DOHH2 (cell line): ENCODE measurements around the gene FGGY.

Experiments
- EZH2phosphoT487 ChIP-seq: fragments of 200-600 bp; sonication (generic); IDR thresholded peaks from 2 replicates; pipeline ENCODE4 v1.6.1; 2017; ENCODE audit warnings: borderline replicate concordance, mild to moderate bottlenecking, antibody characterized with exemption, low read length, moderate library complexity, mixed read lengths
- TF ChIP-seq, protein P1 (sequence below): fragments of 200-600 bp; sonication (generic); IDR thresholded peaks from one replicate; pipeline ENCODE4 v1.5.1; 2014; ENCODE audit warnings: antibody characterized with exemption, mild to moderate bottlenecking, low read depth, low read length; ENCODE audit not compliant: poor library complexity, severe bottlenecking

DNA sequence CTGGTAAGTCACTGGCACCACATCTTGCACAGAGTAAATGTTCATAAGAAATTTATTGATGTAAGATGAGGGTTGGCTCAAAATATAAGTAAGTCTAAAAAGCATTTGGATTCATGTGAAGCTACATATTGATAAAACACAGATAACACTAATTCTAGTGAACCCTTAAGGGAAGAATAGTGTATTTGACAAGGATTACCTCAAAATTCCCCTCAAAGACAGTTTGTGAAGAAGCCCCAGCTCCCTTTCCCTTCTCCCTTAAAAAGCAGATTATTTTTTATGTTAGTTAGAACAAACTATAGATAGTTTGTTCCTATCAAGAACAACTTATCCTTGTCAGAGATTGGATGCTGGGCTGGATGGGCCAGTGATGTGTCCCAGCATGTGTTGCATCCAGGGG, 10.7 kb downstream of the FGGY start:
- TF ChIP-seq, protein P1, sequence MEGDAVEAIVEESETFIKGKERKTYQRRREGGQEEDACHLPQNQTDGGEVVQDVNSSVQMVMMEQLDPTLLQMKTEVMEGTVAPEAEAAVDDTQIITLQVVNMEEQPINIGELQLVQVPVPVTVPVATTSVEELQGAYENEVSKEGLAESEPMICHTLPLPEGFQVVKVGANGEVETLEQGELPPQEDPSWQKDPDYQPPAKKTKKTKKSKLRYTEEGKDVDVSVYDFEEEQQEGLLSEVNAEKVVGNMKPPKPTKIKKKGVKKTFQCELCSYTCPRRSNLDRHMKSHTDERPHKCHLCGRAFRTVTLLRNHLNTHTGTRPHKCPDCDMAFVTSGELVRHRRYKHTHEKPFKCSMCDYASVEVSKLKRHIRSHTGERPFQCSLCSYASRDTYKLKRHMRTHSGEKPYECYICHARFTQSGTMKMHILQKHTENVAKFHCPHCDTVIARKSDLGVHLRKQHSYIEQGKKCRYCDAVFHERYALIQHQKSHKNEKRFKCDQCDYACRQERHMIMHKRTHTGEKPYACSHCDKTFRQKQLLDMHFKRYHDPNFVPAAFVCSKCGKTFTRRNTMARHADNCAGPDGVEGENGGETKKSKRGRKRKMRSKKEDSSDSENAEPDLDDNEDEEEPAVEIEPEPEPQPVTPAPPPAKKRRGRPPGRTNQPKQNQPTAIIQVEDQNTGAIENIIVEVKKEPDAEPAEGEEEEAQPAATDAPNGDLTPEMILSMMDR, result no peak
- TF ChIP-seq EZH2phosphoT487, result no peak
